Right ventricle myocardium superior (tissue), 1 donor: Measurements from ENCODE around the gene FBP2. TPM values are rescaled to one million over a fixed set of nuclear protein-coding genes. Genes with fewer than 3 reads are reported as not detected.
A peak's percentile ranks its signal among the peaks of the same experiment; 100 is the strongest.
"Not testable (repeated sequence)": the region's sequence is repeated elsewhere in the genome, so short reads cannot be mapped to it uniquely, and the experiment has no call there.

Source experiments
- ATAC-seq: fragments of 200-7000 bp; cut with Tn5 transposase; one replicate; pipeline ENCODE4 v1.9.1; 2020; ENCODE audit warnings: mild to moderate bottlenecking; ENCODE audit not compliant: poor library complexity
- DNase-seq: peaks from one replicate; pipeline ENCODE4 v3.0.0-alpha.2; 2020
- intact Hi-C: fragments of 100-400 bp; cut with DNase I; formaldehyde crosslinking; loops from one replicate; pipeline ENCODE4 v1.11.2; 2022
- total RNA-seq: library from RNA; stranded (reverse); fragmentation: NEBNext Ultra II Directional; extraction: Animal tissue kit (Norgen Biotek cat#: 25700); gene quantifications from one replicate; pipeline ENCODE4 v1.2.1, GENCODE V29; 2021
- donor health status: DM: no; HTN: yes; CAD: no; lungs with severe emphysema.

FBP2 gene
- total RNA-seq, 1 donor from 2014 or later: 0.27 TPM

- DNase-seq: no peak
- no peak for ATAC-seq
- intact Hi-C loops: no loop called here
Measured at GRCh38 chr9:94611638-94612068, 18.0 kb upstream of the FBP2 start.

- intact Hi-C loops: no loop called here
- ATAC-seq (no peak), DNase-seq (no peak)
Measured at GRCh38 chr9:94610181-94610606, 16.6 kb upstream of the FBP2 start.

GRCh38 chr9:94607423-94607691 lies 13.7 kb upstream of the FBP2 start:
- DNase-seq: no peak
- intact Hi-C loops: loop anchor here (10.0 kb wide), 1 partner anchor 343 kb away; no protein-coding TSS in a partner anchor
- ATAC-seq: no peak

- intact Hi-C loops: loop anchor here (10.0 kb wide), 1 partner anchor 342 kb away; no protein-coding TSS in a partner anchor
- ATAC-seq: no peak
- DNase-seq: no peak
Measured at GRCh38 chr9:94606646-94607422, 13.2 kb upstream of the FBP2 start.

GRCh38 chr9:94603259-94604160 lies 9.9 kb upstream of the FBP2 start:
- ATAC-seq: peak; percentile 81
- intact Hi-C loops: loop anchor here (10.0 kb wide), 1 partner anchor 339 kb away; no protein-coding TSS in a partner anchor
- DNase-seq: peak; percentile 73

- ATAC-seq: no peak
- intact Hi-C loops: loop anchor here (10.0 kb wide), 1 partner anchor 338 kb away; no protein-coding TSS in a partner anchor
- DNase-seq: no peak
Measured at GRCh38 chr9:94602666-94603065, 9.0 kb upstream of the FBP2 start.

- ATAC-seq (no peak), DNase-seq (no peak)
- intact Hi-C loops: loop anchor here (10.0 kb wide), 1 partner anchor 336 kb away; no protein-coding TSS in a partner anchor
Measured at GRCh38 chr9:94600715-94601114, 7.1 kb upstream of the FBP2 start.

GRCh38 chr9:94600258-94600657 lies 6.6 kb upstream of the FBP2 start:
- no peak for DNase-seq
- intact Hi-C loops: loop anchor here (10.0 kb wide), 1 partner anchor 335 kb away; no protein-coding TSS in a partner anchor
- ATAC-seq: no peak

GRCh38 chr9:94599102-94599501 lies 5.5 kb upstream of the FBP2 start:
- ATAC-seq (no peak), DNase-seq (no peak)
- intact Hi-C loops: no loop called here

- ATAC-seq, intact Hi-C loops, DNase-seq: not testable (repeated sequence)
Measured at GRCh38 chr9:94592683-94593082, 941 bp downstream of the FBP2 start.

GRCh38 chr9:94591876-94592275 lies 1.7 kb downstream of the FBP2 start:
- DNase-seq: no peak
- no peak for ATAC-seq
- intact Hi-C loops: no loop called here

- DNase-seq, ATAC-seq, intact Hi-C loops: not testable (repeated sequence)
Measured at GRCh38 chr9:94591046-94591545, 2.5 kb downstream of the FBP2 start.

- no peak for DNase-seq
- no peak for ATAC-seq
- intact Hi-C loops: no loop called here
Measured at GRCh38 chr9:94588681-94589080, 4.9 kb downstream of the FBP2 start.

- intact Hi-C loops: no loop called here
- ATAC-seq: no peak
- no peak for DNase-seq
Measured at GRCh38 chr9:94586814-94587213, 6.8 kb downstream of the FBP2 start.

GRCh38 chr9:94586316-94586715 lies 7.3 kb downstream of the FBP2 start:
- ATAC-seq (no peak), DNase-seq (no peak)
- intact Hi-C loops: no loop called here

- no peak for ATAC-seq
- intact Hi-C loops: no loop called here
- no peak for DNase-seq
Measured at GRCh38 chr9:94584555-94584954, 9.1 kb downstream of the FBP2 start.

- DNase-seq: no peak
- ATAC-seq: no peak
- intact Hi-C loops: no loop called here
Measured at GRCh38 chr9:94581728-94582127, 11.9 kb downstream of the FBP2 start.

GRCh38 chr9:94577571-94577970 lies 16.1 kb downstream of the FBP2 start:
- intact Hi-C loops: no loop called here
- ATAC-seq: no peak
- DNase-seq: no peak

GRCh38 chr9:94577036-94577435 lies 16.6 kb downstream of the FBP2 start:
- ATAC-seq (no peak), DNase-seq (no peak)
- intact Hi-C loops: no loop called here
